Neural cell (in vitro differentiated cells): ENCODE measurements around the gene PRKCE.

Experiments used
- CTCF ChIP-seq: fragments of 450-650 bp; IDR thresholded peaks from 2 replicates; pipeline ENCODE4 v1.5.1; 2014; ENCODE audit warnings: antibody characterized with exemption, mild to moderate bottlenecking, moderate library complexity; ENCODE audit not compliant: poor library complexity, severe bottlenecking
- EP300 ChIP-seq: fragments of 450-650 bp; conservative IDR thresholded peaks from 2 replicates; pipeline ENCODE4 v1.6.1; 2014; ENCODE audit warnings: antibody characterized with exemption, mild to moderate bottlenecking, moderate library complexity; ENCODE audit not compliant: poor library complexity, severe bottlenecking
- EZH2 ChIP-seq: fragments of 200-600, 300-800 bp; shearing (Covaris generic), sonication (generic); IDR thresholded peaks from 2 replicates; pipeline ENCODE4 v1.6.1; 2014; ENCODE audit warnings: antibody characterized with exemption, low read length, borderline replicate concordance, mild to moderate bottlenecking; ENCODE audit not compliant: insufficient read depth, poor library complexity, severe bottlenecking
- MXI1 ChIP-seq: fragments of 450-650 bp; conservative IDR thresholded peaks from 2 replicates; pipeline ENCODE4 v1.6.1; 2014; ENCODE audit warnings: antibody characterized with exemption, mild to moderate bottlenecking; ENCODE audit not compliant: poor library complexity, severe bottlenecking
- POLR2AphosphoS5 ChIP-seq: IDR thresholded peaks from 2 replicates; pipeline ENCODE4 v1.6.1; 2012
- REST ChIP-seq: IDR thresholded peaks from 2 replicates; pipeline ENCODE4 v1.6.1; 2012; ENCODE audit warnings: borderline replicate concordance
- TAF1 ChIP-seq: IDR thresholded peaks from 2 replicates; pipeline ENCODE4 v1.6.1; 2012; ENCODE audit warnings: low read depth

- TF ChIP-seq CTCF (no peak), EZH2 (no peak), MXI1 (no peak), POLR2AphosphoS5 (no peak), EP300 (no peak), TAF1 (no peak), REST (no peak)
Observed at GRCh38 chr2:45739796-45740485, 88.5 kb downstream of the PRKCE start.
